Activated CD4-positive, alpha-beta T cell treated with anti-CD3 and anti-CD28 coated beads, Interleukin-10, Interleukin-2, amounts not matched to agents 100 ng/mL and 50 ng/mL, durations not matched to agents 16 hours and 8 hours (primary cell): ENCODE results near the gene MDFIC.
A peak's percentile ranks its signal among the peaks of the same experiment; 100 is the strongest.

Experiments
- DNase-seq: peaks from one replicate; pipeline ENCODE4 v3.0.0-alpha.2; 2020

The MDFIC gene

GRCh38 chr7:115043605-115044004 is 121.7 kb downstream of the MDFIC start:
- no peak for DNase-seq

GRCh38 chr7:115044224-115044623 is 122.3 kb downstream of the MDFIC start:
- no peak for DNase-seq

- no peak for DNase-seq
Measured at GRCh38 chr7:115047958-115048720, 126.2 kb downstream of the MDFIC start.

GRCh38 chr7:115052706-115053105 is 130.8 kb downstream of the MDFIC start:
- no peak for DNase-seq

GRCh38 chr7:115054478-115055065 is 132.7 kb downstream of the MDFIC start:
- no peak for DNase-seq

GRCh38 chr7:115056019-115056418 is 134.1 kb downstream of the MDFIC start:
- DNase-seq = no peak

GRCh38 chr7:115058726-115059125 is 136.8 kb downstream of the MDFIC start:
- no peak for DNase-seq

GRCh38 chr7:115059321-115059720 is 137.4 kb downstream of the MDFIC start:
- DNase-seq = no peak

GRCh38 chr7:115060095-115060870 is 138.4 kb downstream of the MDFIC start:
- DNase-seq = no peak

- peak; percentile 9 for DNase-seq
Measured at GRCh38 chr7:115066050-115066449, 144.2 kb downstream of the MDFIC start.

GRCh38 chr7:115066634-115067033 is 144.7 kb downstream of the MDFIC start:
- peak; percentile 30 for DNase-seq

GRCh38 chr7:115068220-115068619 is 146.3 kb downstream of the MDFIC start:
- no peak for DNase-seq
